B cell (primary cell): ENCODE data around the gene CBX1. TPM values are rescaled to one million over a fixed set of nuclear protein-coding genes. Genes with fewer than 3 reads are reported as not detected.
"Not testable (repeated sequence)": the region's sequence is repeated elsewhere in the genome, so short reads cannot be mapped to it uniquely, and the experiment has no call there.

Experiments
- ATAC-seq: fragments of 200-7000 bp; cut with Tn5 transposase; one replicate; pipeline ENCODE4 v1.10.0; 2021; ENCODE audit warnings: low read depth, mild to moderate bottlenecking, moderate number of reproducible peaks, moderate library complexity
- CTCF ChIA-PET: fragments of 350-600 bp; sonication (Branson Sonifier 250); formaldehyde crosslinking; loops from one replicate; lab custom pipeline; 2021; ENCODE audit warnings: antibody characterized with exemption, inconsistent platforms; lab: Charles Lee
- POLR2A ChIA-PET: fragments of 350-600 bp; sonication (Branson Sonifier 250); formaldehyde crosslinking; loops from one replicate; lab custom pipeline; 2021; ENCODE audit warnings: antibody characterized with exemption; lab: Charles Lee
- DNase-seq: peaks from one replicate; pipeline ENCODE4 v3.0.0; 2013
- H2AFZ ChIP-seq: 2 replicates; pipeline ENCODE4 v1.6.1; 2012; ENCODE audit warnings: mild to moderate bottlenecking, low read depth, low read length; ENCODE audit not compliant: insufficient read depth, poor library complexity, severe bottlenecking
- H3K27ac ChIP-seq, 2 donors: 1 replicate in 1 of 2; 2 replicates in 1 of 2; pipeline ENCODE4 v1.5.1; 2012 to 2013; ENCODE audit warnings: low read length in 2 of 2, mild to moderate bottlenecking in 2 of 2, moderate library complexity in 1 of 2
- H3K27me3 ChIP-seq, 4 experiments: fragments of 200-600 bp in 1 of 4; sonication (generic) in 1 of 4; replicated peaks in 1 of 4; 1 replicate in 2 of 4; 2 replicates in 2 of 4; pipeline versions ENCODE4 v1.6.1 to v1.7.0; 2013 to 2016; ENCODE audit warnings: low read length in 3 of 4, mild to moderate bottlenecking in 2 of 4, mixed read lengths in 1 of 4, moderate library complexity in 1 of 4; ENCODE audit not compliant: insufficient read depth in 4 of 4, control insufficient read depth in 3 of 4; ENCODE audit errors: control extremely low read depth in 1 of 4
- H3K36me3 ChIP-seq, 2 experiments: replicated peaks in 1 of 2; 1 replicate in 1 of 2; 2 replicates in 1 of 2; pipeline versions ENCODE4 v1.6.1 to v1.7.1; 2013; ENCODE audit warnings: low read length in 1 of 2; ENCODE audit not compliant: insufficient read depth in 2 of 2, control insufficient read depth in 1 of 2; ENCODE audit errors: control extremely low read depth in 1 of 2, extremely low read depth in 1 of 2
- H3K4me1 ChIP-seq, 2 donors: fragments of 200-600 bp in 1 of 2; sonication (generic) in 1 of 2; 1 replicate in 1 of 2; 2 replicates in 1 of 2; pipeline versions ENCODE4 v1.5.1 to v1.6.1; 2013 to 2017; ENCODE audit warnings: low read length in 2 of 2; ENCODE audit not compliant: control insufficient read depth in 2 of 2, insufficient read depth in 2 of 2
- H3K4me2 ChIP-seq: replicated peaks from 2 replicates; pipeline ENCODE3; 2012; ENCODE audit warnings: mild to moderate bottlenecking, low read depth, low read length; ENCODE audit not compliant: poor library complexity, severe bottlenecking
- H3K4me3 ChIP-seq, 5 experiments: fragments of 200-600 bp in 1 of 5; sonication (generic) in 1 of 5; 1 replicate in 3 of 5; 2 replicates in 2 of 5; pipeline versions ENCODE4 v1.5.1 to v1.7.0; 2011 to 2016; ENCODE audit warnings: low read length in 4 of 5, mild to moderate bottlenecking in 4 of 5, low read depth in 2 of 5, control low read depth in 1 of 5, moderate library complexity in 1 of 5; ENCODE audit not compliant: insufficient read depth in 1 of 5; ENCODE audit errors: control extremely low read depth in 1 of 5, extremely low read depth in 1 of 5
- H3K79me2 ChIP-seq: fragments of 200-600 bp; sonication (generic); one replicate; pipeline ENCODE4 v1.6.0; 2016; ENCODE audit warnings: low read length; ENCODE audit not compliant: control insufficient read depth, insufficient read depth
- H3K9ac ChIP-seq: fragments of 200-600 bp; sonication (generic); 2 replicates; pipeline ENCODE4 v1.6.1; 2017; ENCODE audit warnings: mild to moderate bottlenecking, low read length, moderate library complexity
- H3K9me3 ChIP-seq, 3 donors: one replicate each; pipeline versions ENCODE4 v1.6.1 to v1.7.1; 2013; ENCODE audit warnings: low read length in 2 of 3; ENCODE audit not compliant: control insufficient read depth in 2 of 3, insufficient read depth in 1 of 3; ENCODE audit errors: control extremely low read depth in 1 of 3
- H4K20me1 ChIP-seq: 2 replicates; pipeline ENCODE4 v1.6.0; 2012; ENCODE audit warnings: mild to moderate bottlenecking, low read length; ENCODE audit not compliant: insufficient read depth, control insufficient read depth, poor library complexity, severe bottlenecking
- H3K27ac Mint-ChIP-seq: one replicate; pipeline ENCODE4 v1.8.0; 2021; ENCODE audit warnings: mixed read lengths
- H3K27me3 Mint-ChIP-seq: one replicate; pipeline ENCODE4 v1.8.0; 2021; ENCODE audit warnings: mixed read lengths
- H3K4me1 Mint-ChIP-seq: one replicate; pipeline ENCODE4 v1.8.0; 2021; ENCODE audit warnings: mixed read lengths
- H3K4me3 Mint-ChIP-seq: one replicate; pipeline ENCODE4 v1.8.0; 2021; ENCODE audit warnings: mixed read lengths
- H3K9me3 Mint-ChIP-seq: one replicate; pipeline ENCODE4 v1.8.0; 2022; ENCODE audit warnings: mixed read lengths; ENCODE audit not compliant: insufficient read depth
- CTCF ChIP-seq: fragments of 200-600 bp; IDR thresholded peaks from one replicate; pipeline ENCODE4 v1.8.0; 2022; ENCODE audit warnings: antibody characterized with exemption, mild to moderate bottlenecking
- EZH2 ChIP-seq: IDR thresholded peaks from 2 replicates; pipeline ENCODE4 v1.6.1; 2012; ENCODE audit warnings: borderline replicate concordance, low read depth, mild to moderate bottlenecking, moderate library complexity, low read length; ENCODE audit not compliant: insufficient read depth, poor library complexity, severe bottlenecking
- WGBS: methylation state at CpG from one replicate; pipeline ENCODE4 v1.1.5; 2013; ENCODE audit warnings: missing lambda C conversion rate; ENCODE audit not compliant: insufficient coverage; 5-methylcytosine and 5-hydroxymethylcytosine counted together
- intact Hi-C: fragments of 100-400 bp; cut with micrococcal nuclease; formaldehyde crosslinking; loops from one replicate; pipeline ENCODE4 v1.10.0; 2022
- polyA plus RNA-seq: library from polyadenylated mRNA; depleted of rRNA; stranded (reverse); fragments of >200 nt; gene quantifications from 2 replicates; pipeline ENCODE4 v1.2.3, GENCODE V29; 2012
- total RNA-seq, 2 donors: library from RNA; stranded (reverse); fragments of 120-200 nt in 1 of 2; gene quantifications; 1 replicate in 1 of 2; 2 replicates in 1 of 2; pipeline versions ENCODE4 v1.2.3 to v1.2.4, GENCODE V29; 2013 to 2022

Gene CBX1
- total and polyA plus RNA-seq, 2 donors (not counting 1 experiment from before 2014, with no cell fraction given), result 9.4 to 33.1 TPM

GRCh38 chr17:48081858-48082257, 19.4 kb downstream of the CBX1 start:
- POLR2A ChIA-PET, result interaction anchor here (0.7 kb wide), 1 partner anchor 49 kb away, joined by 4 read pairs; no protein-coding TSS in a partner anchor
- Histone ChIP-seq H3K27me3 (no peaks in the 10 kb centered on the region), H2AFZ (no peak overlapping the region), H4K20me1 (peaks cover 34% of the 10 kb centered on the region), H3K4me2 (no peak overlapping the region), H3K36me3 (no peaks in the 10 kb centered on the region), H3K9me3 (no peaks in the 10 kb centered on the region), H3K4me3 (no peak overlapping the region), H3K4me1 (no peaks in the 10 kb centered on the region), H3K27ac (no peak overlapping the region), H3K9ac (no peak overlapping the region), H3K79me2 (peaks cover 69% of the 10 kb centered on the region)
- Mint-ChIP-seq H3K9me3 (no peaks in the 10 kb centered on the region), H3K4me1 (no peaks in the 10 kb centered on the region), H3K27ac (no peak overlapping the region), H3K27me3 (no peaks in the 10 kb centered on the region), H3K4me3 (no peak overlapping the region)
- no peak for ATAC-seq
- CTCF ChIA-PET, result interaction anchor here (0.8 to 12.6 kb wide), 12 partner anchors 9 to 104 kb away, joined by 3 to 237 read pairs (median 15); partner anchors contain the start of gene SNX11
- DNase-seq, result no peak
- WGBS, result 100% methylated on average over 1 of the region's 5 CpGs
- intact Hi-C loops, result no loop called here
- TF ChIP-seq EZH2 (no peak), CTCF (no peak)

- H3K27me3 ChIP-seq, H3K27ac ChIP-seq, H3K27ac Mint-ChIP-seq, H3K4me1 ChIP-seq, ATAC-seq, H3K4me2 ChIP-seq, H3K4me1 Mint-ChIP-seq, intact Hi-C loops, H3K4me3 Mint-ChIP-seq, H3K9me3 Mint-ChIP-seq, POLR2A ChIA-PET, H2AFZ ChIP-seq, H3K27me3 Mint-ChIP-seq, H3K9ac ChIP-seq, H3K4me3 ChIP-seq, H3K9me3 ChIP-seq, DNase-seq: not testable (repeated sequence)
- CTCF ChIA-PET, result interaction anchor here (0.6 to 12.6 kb wide), 7 partner anchors 21 to 93 kb away, joined by 3 to 228 read pairs (median 5); no protein-coding TSS in a partner anchor
- WGBS, result 100% methylated on average over 1 of the region's 10 CpGs
- Histone ChIP-seq H3K36me3 (peaks cover 7 to 18% of the 10 kb centered on the region in 2 experiments), H4K20me1 (peaks cover 18% of the 10 kb centered on the region), H3K79me2 (peaks cover 31% of the 10 kb centered on the region)
Measured at GRCh38 chr17:48077152-48077551, 24.1 kb downstream of the CBX1 start.
